GM23338 (cell line): ENCODE results near the gene GLOD5.

ENCODE experiments used
- CTCF ChIP-seq, 2 experiments: fragments of 200-600 bp in 1 of 2; sonication (generic) in 1 of 2; conservative IDR thresholded peaks; 2 replicates each; pipeline versions ENCODE4 v1.5.1 to v1.6.1; 2016 to 2017; ENCODE audit warnings: antibody characterized with exemption in 2 of 2, low read depth in 2 of 2, mild to moderate bottlenecking in 2 of 2, moderate library complexity in 1 of 2
- EZH2 ChIP-seq: fragments of 200-600 bp; sonication (generic); IDR thresholded peaks from one replicate; pipeline ENCODE4 v1.8.0; 2017; ENCODE audit warnings: antibody characterized with exemption, mild to moderate bottlenecking, low read depth; ENCODE audit not compliant: unreplicated experiment
- EZH2phosphoT487 ChIP-seq: fragments of 200-600 bp; sonication (generic); IDR thresholded peaks from one replicate; pipeline ENCODE4 v1.8.1; 2018; ENCODE audit warnings: antibody characterized with exemption; ENCODE audit not compliant: unreplicated experiment
- NANOG ChIP-seq: IDR thresholded peaks from 2 replicates; pipeline ENCODE4 v1.6.1; 2016; ENCODE audit warnings: antibody characterized with exemption, borderline replicate concordance
- POLR2AphosphoS5 ChIP-seq: IDR thresholded peaks from 2 replicates; pipeline ENCODE4 v1.6.1; 2016; ENCODE audit warnings: antibody characterized with exemption, low read depth
- REST ChIP-seq: IDR thresholded peaks from one replicate; pipeline ENCODE4 v1.6.1; 2018; ENCODE audit warnings: antibody characterized with exemption; ENCODE audit not compliant: unreplicated experiment
- ZNF114 ChIP-seq: fragments of 250-450 bp; sonication (Bioruptor Pico); IDR thresholded peaks from 2 replicates; pipeline ENCODE4 v1.5.0; 2020; ENCODE audit warnings: mild to moderate bottlenecking, moderate library complexity

GRCh38 chrX:48751343-48751742 lies 10.2 kb upstream of the GLOD5 start:
- TF ChIP-seq POLR2AphosphoS5 (no peak), CTCF (conservative IDR thresholded peaks at IDR 0.05; ENCODE audit: low read depth in 2 of 2) (no peak), NANOG (no peak), ZNF114 (CRISPR knock-in tag) (no peak), REST (no peak), EZH2phosphoT487 (no peak), EZH2 (no peak)
